Measurements from ENCODE around the gene HMG20A. TPM values are rescaled to one million over a fixed set of nuclear protein-coding genes. Genes with fewer than 3 reads are reported as not detected.

Gene HMG20A
- total and polyA plus RNA-seq, 2 of the 13 experiments (the other 11 are each of a cell fraction or from before 2014, with no cell fraction given) = 28.0 to 35.2 TPM

GRCh38 chr15:77504871-77505270 lies 84.2 kb downstream of the HMG20A start (continued):
- TF ChIP-seq ZNF501 (CRISPR knock-in tag; IDR thresholded peaks at IDR 0.05) = no peak
- no peak for TF ChIP-seq ISL2 (CRISPR knock-in tag; IDR thresholded peaks at IDR 0.05)

GRCh38 chr15:77505556-77505955 lies 84.9 kb downstream of the HMG20A start:
- no peak for TF ChIP-seq NFKB2 (CRISPR knock-in tag; IDR thresholded peaks at IDR 0.05; ENCODE audit: borderline replicate concordance)
- no peak for TF ChIP-seq ZNF780A (CRISPR knock-in tag; IDR thresholded peaks at IDR 0.05)
- TF ChIP-seq ARHGAP35 (CRISPR knock-in tag; IDR thresholded peaks at IDR 0.05; ENCODE audit: borderline replicate concordance) = no peak
- TF ChIP-seq, protein P1, sequence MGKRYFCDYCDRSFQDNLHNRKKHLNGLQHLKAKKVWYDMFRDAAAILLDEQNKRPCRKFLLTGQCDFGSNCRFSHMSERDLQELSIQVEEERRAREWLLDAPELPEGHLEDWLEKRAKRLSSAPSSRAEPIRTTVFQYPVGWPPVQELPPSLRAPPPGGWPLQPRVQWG (CRISPR knock-in tag; IDR thresholded peaks at IDR 0.05; ENCODE audit: borderline replicate concordance, low read depth) = no peak
- no peak for TF ChIP-seq BORCS8-MEF2B (CRISPR knock-in tag; IDR thresholded peaks at IDR 0.05)
- no peak for TF ChIP-seq TEAD3 (CRISPR knock-in tag; optimal IDR thresholded peaks at IDR 0.05; ENCODE audit: borderline replicate concordance)
- no peak for TF ChIP-seq SMYD3 (CRISPR knock-in tag; IDR thresholded peaks at IDR 0.05)
- no peak for TF ChIP-seq ZSCAN21 (CRISPR knock-in tag; IDR thresholded peaks at IDR 0.05; ENCODE audit: borderline replicate concordance)
- no peak for TF ChIP-seq ZNF451 (CRISPR knock-in tag; IDR thresholded peaks at IDR 0.05)
- TF ChIP-seq ZNF558 (CRISPR knock-in tag; IDR thresholded peaks at IDR 0.05; ENCODE audit: borderline replicate concordance) = no peak
- TF ChIP-seq KLF13 (CRISPR knock-in tag; IDR thresholded peaks at IDR 0.05) = no peak
- TF ChIP-seq ZNF784 (CRISPR knock-in tag; IDR thresholded peaks at IDR 0.05; ENCODE audit: borderline replicate concordance) = no peak
- TF ChIP-seq ZNF331 (CRISPR knock-in tag; IDR thresholded peaks at IDR 0.05) = no peak
- no peak for TF ChIP-seq ZKSCAN5 (CRISPR knock-in tag; IDR thresholded peaks at IDR 0.05)
- no peak for TF ChIP-seq TARDBP (CRISPR knock-in tag; IDR thresholded peaks at IDR 0.05)
- TF ChIP-seq ZNF34 (CRISPR knock-in tag; IDR thresholded peaks at IDR 0.05; ENCODE audit: borderline replicate concordance) = no peak
- POLR2A ChIA-PET = interaction anchor here (1.2 kb wide), 1 partner anchor 474 kb away, joined by 3 read pairs; no protein-coding TSS in a partner anchor
- in situ Hi-C loops (cut with HindIII; ENCODE audit: extremely low pct_ligation_motif_present, low pct_unique_long_range_greater_than_20kb) (no loop called here), intact Hi-C loops (cut with micrococcal nuclease; ENCODE audit: unreplicated experiment) (no loop called here)
- DNase-seq (ENCODE audit: low spot score) (no peak), FAIRE-seq (no peak), ATAC-seq (no peak)
- Histone ChIP-seq H3K9ac (ENCODE audit: insufficient read depth, low read depth, low read length) (no peak overlapping the region), H3K79me2 (ENCODE audit: insufficient read depth, low read length) (no peaks in the 10 kb centered on the region), H3K4me1 (ENCODE audit: insufficient read depth, low read length) (peaks cover 80% of the 10 kb centered on the region), H4K20me1 (ENCODE audit: insufficient read depth, low read length) (no peaks in the 10 kb centered on the region), H2AFZ (ENCODE audit: low read length) (no peak overlapping the region), H3K4me2 (ENCODE audit: low read depth, low read length) (no peak overlapping the region), H3K9me3 (ENCODE audit: low read length) (no peaks in the 10 kb centered on the region), H3K27me3 (ENCODE audit: control insufficient read depth in 1 of 2, insufficient read depth in 2 of 2, low read length in 2 of 2) (no peaks in the 10 kb centered on the region), H3K27ac (ENCODE audit: extremely low read length, insufficient read depth, low read length) (no peak overlapping the region), H3K4me3 (replicated peaks in 1 of 3; ENCODE audit: insufficient read depth in 1 of 3, low read depth in 2 of 3, low read length in 3 of 3) (no peak overlapping the region), H3K36me3 (replicated peaks in 1 of 2; ENCODE audit: control insufficient read depth in 1 of 2, insufficient read depth in 2 of 2, low read length in 2 of 2) (no peaks in the 10 kb centered on the region)
- CTCF ChIA-PET (ENCODE audit: low intra/inter-chr PET ratio, low total read pairs) = no interaction called here
- WGBS (ENCODE audit: low lambda C conversion rate) = 64% methylated on average over 3 of the region's 4 CpGs
- BruUV-seq (replicated peaks) = no TSS peak

Data from HepG2 (cell line).